SK-N-SH (cell line): ENCODE measurements around the gene WHRN. TPM values are rescaled to one million over a fixed set of nuclear protein-coding genes. Genes with fewer than 3 reads are reported as not detected.
A peak's percentile ranks its signal among the peaks of the same experiment; 100 is the strongest.

ENCODE experiments used
- CTCF ChIA-PET: fragments of 300-600, 350-600 bp; formaldehyde crosslinking; extraction: SDS; loops from one replicate; lab custom pipeline; 2021; lab: Yijun Ruan, JAX
- POLR2A ChIA-PET: fragments of 350-600 bp; sonication (Branson Sonifier 250); formaldehyde crosslinking; extraction: SDS; loops from one replicate; lab custom pipeline; 2020; ENCODE audit warnings: antibody characterized with exemption, inconsistent platforms; lab: Yijun Ruan, JAX
- DNase-seq: peaks from one replicate; pipeline ENCODE4 v3.0.0; 2012
- H2AFZ ChIP-seq: fragments of 200-600 bp; sonication (generic); 2 replicates; pipeline ENCODE4 v1.8.1; 2016; ENCODE audit warnings: antibody characterized with exemption, mild to moderate bottlenecking, low read depth
- H3F3A ChIP-seq: fragments of 200-600 bp; sonication (generic); replicated peaks from 2 replicates; pipeline ENCODE3; 2016; ENCODE audit warnings: antibody characterized with exemption, mild to moderate bottlenecking; ENCODE audit not compliant: insufficient read depth
- H3K27ac ChIP-seq, 2 experiments: fragments of 200-500 bp in 1 of 2; fragments of 200-600 bp in 1 of 2; sonication (Bioruptor generic) in 1 of 2; sonication (generic), shearing (Covaris generic) in 1 of 2; 2 replicates each; pipeline versions ENCODE4 v1.5.1 to v1.6.1; 2014 to 2016; ENCODE audit warnings: low read depth in 2 of 2, inconsistent platforms in 1 of 2, low read length in 1 of 2, mild to moderate bottlenecking in 1 of 2, mixed read lengths in 1 of 2
- H3K27me3 ChIP-seq: fragments of 200-600 bp; sonication (generic), shearing (Covaris generic); 2 replicates; pipeline ENCODE4 v1.6.1; 2016; ENCODE audit warnings: mixed run types; ENCODE audit not compliant: insufficient read depth
- H3K36me3 ChIP-seq, 2 experiments: fragments of 200-500 bp in 1 of 2; fragments of 200-600 bp in 1 of 2; sonication (Bioruptor generic) in 1 of 2; sonication (generic) in 1 of 2; replicated peaks in 1 of 2; 2 replicates each; pipeline versions ENCODE3 to v1.5.1; 2014 to 2016; ENCODE audit warnings: low read length in 1 of 2, mild to moderate bottlenecking in 1 of 2; ENCODE audit not compliant: insufficient read depth in 2 of 2, control insufficient read depth in 1 of 2
- H3K4me1 ChIP-seq, 2 experiments: fragments of 200-500 bp in 1 of 2; fragments of 200-600 bp in 1 of 2; sonication (Bioruptor generic) in 1 of 2; sonication (generic), shearing (Covaris generic) in 1 of 2; 2 replicates each; pipeline versions ENCODE4 v1.5.1 to v1.6.1; 2014 to 2016; ENCODE audit warnings: low read depth in 1 of 2, low read length in 1 of 2, mixed run types in 1 of 2; ENCODE audit not compliant: insufficient read depth in 2 of 2, control insufficient read depth in 1 of 2
- H3K4me2 ChIP-seq: fragments of 200-600 bp; sonication (generic), shearing (Covaris generic); 2 replicates; pipeline ENCODE4 v1.6.1; 2017; ENCODE audit warnings: mixed run types
- H3K4me3 ChIP-seq, 2 experiments: fragments of 200-500 bp in 1 of 2; fragments of 200-600 bp in 1 of 2; sonication (Bioruptor generic) in 1 of 2; sonication (generic), shearing (Covaris generic) in 1 of 2; 2 replicates each; pipeline versions ENCODE4 v1.5.1 to v1.8.1; 2014 to 2016; ENCODE audit warnings: low read depth in 2 of 2, inconsistent platforms in 1 of 2, low read length in 1 of 2, mild to moderate bottlenecking in 1 of 2, mixed read lengths in 1 of 2, moderate library complexity in 1 of 2
- H3K79me2 ChIP-seq: fragments of 200-600 bp; sonication (generic); 2 replicates; pipeline ENCODE4 v1.8.1; 2017; ENCODE audit warnings: mild to moderate bottlenecking; ENCODE audit not compliant: insufficient read depth
- H3K9ac ChIP-seq: fragments of 200-600 bp; sonication (generic); 2 replicates; pipeline ENCODE4 v1.6.1; 2017; ENCODE audit warnings: mixed run types
- H3K9me2 ChIP-seq: fragments of 200-600 bp; sonication (generic); 2 replicates; pipeline ENCODE4 v1.6.1; 2017; ENCODE audit warnings: mixed run types
- H3K9me3 ChIP-seq: fragments of 200-600 bp; sonication (generic); 2 replicates; pipeline ENCODE4 v1.6.1; 2017; ENCODE audit warnings: mixed run types, mild to moderate bottlenecking, moderate library complexity
- H4K20me1 ChIP-seq: fragments of 200-600 bp; sonication (generic); 2 replicates; pipeline ENCODE4 v1.6.1; 2017; ENCODE audit warnings: mild to moderate bottlenecking, mixed run types; ENCODE audit not compliant: insufficient read depth
- EZH2phosphoT487 ChIP-seq: fragments of 200-600 bp; sonication (generic); IDR thresholded peaks from 2 replicates; pipeline ENCODE4 v1.6.1; 2017; ENCODE audit warnings: low read depth, mixed run types, mild to moderate bottlenecking, antibody characterized with exemption, moderate library complexity, borderline replicate concordance
- FOXM1 ChIP-seq: IDR thresholded peaks from 2 replicates; pipeline ENCODE4 v1.4.0; 2012; ENCODE audit warnings: low read depth, mild to moderate bottlenecking
- GABPA ChIP-seq: IDR thresholded peaks from 2 replicates; pipeline ENCODE4 v1.4.0; 2012; ENCODE audit warnings: low read depth, mild to moderate bottlenecking
- GATA2 ChIP-seq: sonication (generic); formaldehyde crosslinking; IDR thresholded peaks from 2 replicates; pipeline ENCODE4 v1.5.0; 2020; ENCODE audit warnings: mild to moderate bottlenecking, missing genetic modification reagents
- MAX ChIP-seq: IDR thresholded peaks from 2 replicates; pipeline ENCODE4 v1.4.0; 2012; ENCODE audit warnings: low read depth
- NFIC ChIP-seq: IDR thresholded peaks from 2 replicates; pipeline ENCODE4 v1.4.0; 2012; ENCODE audit warnings: borderline replicate concordance
- POLR2AphosphoS5 ChIP-seq: IDR thresholded peaks from 2 replicates; pipeline ENCODE4 v1.6.1; 2012; ENCODE audit warnings: low read depth, low read length
- RAD21 ChIP-seq: IDR thresholded peaks from 2 replicates; pipeline ENCODE4 v1.6.1; 2012; ENCODE audit warnings: mild to moderate bottlenecking, low read length
- USF1 ChIP-seq: IDR thresholded peaks from 2 replicates; pipeline ENCODE4 v1.4.0; 2012; ENCODE audit warnings: low read depth, borderline replicate concordance
- YY1 ChIP-seq: IDR thresholded peaks from 2 replicates; pipeline ENCODE4 v1.4.0; 2012; ENCODE audit warnings: low read depth, mild to moderate bottlenecking
- WGBS: methylation state at CpG from one replicate; pipeline ENCODE4 v1.1.6; 2017; ENCODE audit warnings: low lambda C conversion rate; 5-methylcytosine and 5-hydroxymethylcytosine counted together
- polyA plus RNA-seq, 3 experiments: library from polyadenylated mRNA; depleted of rRNA; stranded (reverse); fragments of >200 nt; gene quantifications; 2 replicates each; pipeline ENCODE4 v1.2.3, GENCODE V29; 2012
- TF ChIP-seq, protein P1 (sequence below): fragments of 150-350 bp; IDR thresholded peaks from 2 replicates; pipeline ENCODE4 v1.6.1; 2017; ENCODE audit warnings: antibody characterized with exemption, low read length, low read depth, borderline replicate concordance
- TF ChIP-seq, protein P2 (sequence below): IDR thresholded peaks from 2 replicates; pipeline ENCODE4; 2012

WHRN gene
- polyA plus RNA-seq, 1 of the 3 experiments (the other 2 are of a cell fraction): 4.6 TPM

DNA sequence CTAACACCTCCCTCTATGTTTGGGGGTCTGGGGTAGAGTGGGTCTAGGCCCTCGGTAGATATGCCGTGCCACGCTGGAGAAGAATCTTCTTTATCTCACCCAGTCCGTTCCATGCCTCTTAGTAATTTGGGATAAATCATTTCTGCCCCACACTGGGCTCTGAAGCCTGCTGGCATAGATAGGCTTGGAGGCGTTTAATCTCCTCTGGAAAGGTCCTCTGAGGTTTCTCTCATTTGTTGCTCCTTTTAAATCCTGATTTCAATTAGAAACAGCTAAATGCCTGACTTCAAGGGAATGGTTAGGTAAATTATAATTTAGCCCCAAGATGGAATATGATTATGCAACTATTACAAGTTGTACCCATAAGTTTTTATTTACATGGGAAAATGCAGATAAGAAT is 59.7 kb downstream of the WHRN start:
- Histone ChIP-seq H2AFZ (peak overlapping the region; percentile 45; the same call in 1 of the 2 replicates), H3K36me3 (no peaks in the 10 kb centered on the region), H3K9me2 (no peaks in the 10 kb centered on the region)
- 76% methylated on average over 5 of the region's 5 CpGs for WGBS
- no peak for DNase-seq
- no peak for TF ChIP-seq POLR2AphosphoS5
- no peak for TF ChIP-seq GABPA
- no peak for TF ChIP-seq RAD21
- no peak for TF ChIP-seq EZH2phosphoT487
- TF ChIP-seq, protein P1, sequence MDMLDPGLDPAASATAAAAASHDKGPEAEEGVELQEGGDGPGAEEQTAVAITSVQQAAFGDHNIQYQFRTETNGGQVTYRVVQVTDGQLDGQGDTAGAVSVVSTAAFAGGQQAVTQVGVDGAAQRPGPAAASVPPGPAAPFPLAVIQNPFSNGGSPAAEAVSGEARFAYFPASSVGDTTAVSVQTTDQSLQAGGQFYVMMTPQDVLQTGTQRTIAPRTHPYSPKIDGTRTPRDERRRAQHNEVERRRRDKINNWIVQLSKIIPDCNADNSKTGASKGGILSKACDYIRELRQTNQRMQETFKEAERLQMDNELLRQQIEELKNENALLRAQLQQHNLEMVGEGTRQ: no peak
- TF ChIP-seq FOXM1: no peak
- no peak for TF ChIP-seq USF1
- TF ChIP-seq, protein P2, sequence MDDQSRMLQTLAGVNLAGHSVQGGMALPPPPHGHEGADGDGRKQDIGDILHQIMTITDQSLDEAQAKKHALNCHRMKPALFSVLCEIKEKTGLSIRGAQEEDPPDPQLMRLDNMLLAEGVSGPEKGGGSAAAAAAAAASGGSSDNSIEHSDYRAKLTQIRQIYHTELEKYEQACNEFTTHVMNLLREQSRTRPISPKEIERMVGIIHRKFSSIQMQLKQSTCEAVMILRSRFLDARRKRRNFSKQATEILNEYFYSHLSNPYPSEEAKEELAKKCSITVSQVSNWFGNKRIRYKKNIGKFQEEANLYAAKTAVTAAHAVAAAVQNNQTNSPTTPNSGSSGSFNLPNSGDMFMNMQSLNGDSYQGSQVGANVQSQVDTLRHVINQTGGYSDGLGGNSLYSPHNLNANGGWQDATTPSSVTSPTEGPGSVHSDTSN: no peak
- TF ChIP-seq MAX: no peak
- no peak for TF ChIP-seq GATA2 (CRISPR knock-in tag)
- TF ChIP-seq YY1: no peak
- TF ChIP-seq, all 33 proteins: peak for 0
- CTCF ChIA-PET: interaction anchor here (1.5 kb wide), 1 partner anchor 40 kb away, joined by 6 read pairs; no protein-coding TSS in a partner anchor
- H3K27me3 ChIP-seq: no peaks in the 10 kb centered on the region
- H3K4me3 ChIP-seq: no peak overlapping the region
- peaks cover 14% of the 10 kb centered on the region for H3F3A ChIP-seq
- H3K79me2 ChIP-seq: no peaks in the 10 kb centered on the region
- H4K20me1 ChIP-seq: no peaks in the 10 kb centered on the region
- peak overlapping the region; percentile 56 for H3K4me2 ChIP-seq
- no peaks in the 10 kb centered on the region for H3K4me1 ChIP-seq
- H3K9me3 ChIP-seq: no peaks in the 10 kb centered on the region
- H3K9ac ChIP-seq: no peak overlapping the region
- POLR2A ChIA-PET: no interaction called here
- peak overlapping the region in 1 of 2 experiments; percentile 58; a peak in 2 of 4 replicates for H3K27ac ChIP-seq

- no peaks in the 10 kb centered on the region for H3K9me2 ChIP-seq
- H3K9me3 ChIP-seq: no peaks in the 10 kb centered on the region
- no peak overlapping the region for H3K4me2 ChIP-seq
- H3K9ac ChIP-seq: no peak overlapping the region
- no peaks in the 10 kb centered on the region for H3K27me3 ChIP-seq
- no peaks in the 10 kb centered on the region for H3K79me2 ChIP-seq
- peaks cover 14% of the 10 kb centered on the region for H3F3A ChIP-seq
- no peak overlapping the region for H3K4me3 ChIP-seq
- ChIA-PET CTCF (interaction anchor here (1.6 to 3.2 kb wide), 2 partner anchors 37 to 220 kb away, joined by 4 to 13 read pairs; no protein-coding TSS in a partner anchor), POLR2A (no interaction called here)
- no peak for DNase-seq
- H3K27ac ChIP-seq: no peak overlapping the region
- H3K36me3 ChIP-seq: no peaks in the 10 kb centered on the region
- WGBS: 20% methylated on average over 1 of the region's 1 CpG
- H4K20me1 ChIP-seq: no peaks in the 10 kb centered on the region
- TF ChIP-seq NFIC: no peak
- TF ChIP-seq, all 33 proteins: peak for 0
- H2AFZ ChIP-seq: no peak overlapping the region
- H3K4me1 ChIP-seq: no peaks in the 10 kb centered on the region
These were observed 63.3 kb downstream of the WHRN start for GRCh38 chr9:114442022-114442421.
